HG03097 (cell line): ENCODE data around the gene HLA-DQA1.
"Not testable (repeated sequence)": the region's sequence is repeated elsewhere in the genome, so short reads cannot be mapped to it uniquely, and the experiment has no call there.

Experiments used
- ATAC-seq: cut with Tn5 transposase; IDR thresholded peaks from one replicate; pipeline ENCODE4 v1.9.1; 2021; ENCODE audit not compliant: unreplicated experiment, low FRiP score

HLA-DQA1 gene

GRCh38 chr6:32657819-32658218, 20.6 kb downstream of the HLA-DQA1 start:
- not testable (repeated sequence) for ATAC-seq

GRCh38 chr6:32658268-32658897, 21.2 kb downstream of the HLA-DQA1 start:
- ATAC-seq: no peak

GRCh38 chr6:32659856-32660595, 22.8 kb downstream of the HLA-DQA1 start:
- ATAC-seq: peak; percentile 90

- ATAC-seq: no peak
These were observed 24.9 kb downstream of the HLA-DQA1 start for GRCh38 chr6:32662099-32662498.

- no peak for ATAC-seq
These were observed 25.6 kb downstream of the HLA-DQA1 start for GRCh38 chr6:32662836-32663235.

- ATAC-seq: no peak
These were observed 27.1 kb downstream of the HLA-DQA1 start for GRCh38 chr6:32664354-32664753.

- ATAC-seq: peak; percentile 40
These were observed 27.7 kb downstream of the HLA-DQA1 start for GRCh38 chr6:32664827-32665362.

GRCh38 chr6:32665661-32666060, 28.5 kb downstream of the HLA-DQA1 start:
- no peak for ATAC-seq

- ATAC-seq: peak; percentile 64
These were observed 29.5 kb downstream of the HLA-DQA1 start, which contains the start of gene HLA-DQB1 for GRCh38 chr6:32666420-32667300. HLA-DQB1 (minus strand) TSS chr6:32666657; CDS start chr6:32666607, 50 bp downstream.

- ATAC-seq: no peak
These were observed 31.1 kb downstream of the HLA-DQA1 start for GRCh38 chr6:32668226-32668747.

- ATAC-seq: no peak
These were observed 32.0 kb downstream of the HLA-DQA1 start for GRCh38 chr6:32669240-32669639.

GRCh38 chr6:32669893-32670292, 32.7 kb downstream of the HLA-DQA1 start:
- ATAC-seq: no peak

GRCh38 chr6:32671908-32672307, 34.7 kb downstream of the HLA-DQA1 start:
- not testable (repeated sequence) for ATAC-seq

- not testable (repeated sequence) for ATAC-seq
These were observed 36.9 kb downstream of the HLA-DQA1 start for GRCh38 chr6:32674123-32674522.

GRCh38 chr6:32679492-32679891, 42.3 kb downstream of the HLA-DQA1 start:
- ATAC-seq: no peak

- no peak for ATAC-seq
These were observed 42.8 kb downstream of the HLA-DQA1 start for GRCh38 chr6:32680055-32680454.

- no peak for ATAC-seq
These were observed 47.0 kb downstream of the HLA-DQA1 start for GRCh38 chr6:32684246-32684645.

- peak; percentile 79 for ATAC-seq
These were observed 48.4 kb downstream of the HLA-DQA1 start for GRCh38 chr6:32685603-32686002.

GRCh38 chr6:32689531-32690501, 52.6 kb downstream of the HLA-DQA1 start:
- no peak for ATAC-seq
